Calu3 (cell line): ENCODE results near the gene STYXL2. TPM values are rescaled to one million over a fixed set of nuclear protein-coding genes. Genes with fewer than 3 reads are reported as not detected.

Source experiments
- BruUV-seq: library from RNA; stranded (reverse); fragments of 400-500 nt; replicated peaks from 2 replicates; lab custom pipeline; 2021; lab: Mats Ljungman, UMichigan
- CTCF ChIA-PET: fragments of 300-600 bp; sonication (Branson Sonifier 250); formaldehyde crosslinking; loops from one replicate; lab custom pipeline; 2022; ENCODE audit warnings: antibody characterized with exemption; lab: Charles Lee
- DNase-seq: peaks from one replicate; pipeline ENCODE4 v3.0.0; 2022
- H3K27ac Mint-ChIP-seq: one replicate; pipeline ENCODE4 v1.8.0; 2022; ENCODE audit warnings: mixed read lengths; ENCODE audit not compliant: unreplicated experiment
- H3K27me3 Mint-ChIP-seq: one replicate; pipeline ENCODE4 v1.8.0; 2022; ENCODE audit warnings: mixed read lengths; ENCODE audit not compliant: unreplicated experiment
- H3K36me3 Mint-ChIP-seq: one replicate; pipeline ENCODE4 v1.8.0; 2022; ENCODE audit warnings: mild to moderate bottlenecking, moderate library complexity, mixed read lengths; ENCODE audit not compliant: insufficient read depth, unreplicated experiment
- H3K4me1 Mint-ChIP-seq: one replicate; pipeline ENCODE4 v1.8.0; 2022; ENCODE audit warnings: mild to moderate bottlenecking, low read depth, mixed read lengths; ENCODE audit not compliant: unreplicated experiment
- H3K4me3 Mint-ChIP-seq: one replicate; pipeline ENCODE4 v1.8.0; 2022; ENCODE audit warnings: mild to moderate bottlenecking, low read depth, moderate library complexity, mixed read lengths; ENCODE audit not compliant: unreplicated experiment
- H3K9me3 Mint-ChIP-seq: one replicate; pipeline ENCODE4 v1.8.0; 2022; ENCODE audit warnings: low read depth, mixed read lengths; ENCODE audit not compliant: unreplicated experiment
- CTCF ChIP-seq: fragments of 200-600 bp; IDR thresholded peaks from one replicate; pipeline ENCODE4 v1.8.0; 2022; ENCODE audit warnings: antibody characterized with exemption; ENCODE audit not compliant: unreplicated experiment
- intact Hi-C: fragments of 100-400 bp; cut with micrococcal nuclease; formaldehyde crosslinking; loops from one replicate; pipeline ENCODE4 v1.10.0; 2022; ENCODE audit not compliant: unreplicated experiment
- total RNA-seq: library from RNA; stranded (reverse); gene quantifications from 2 replicates; pipeline ENCODE4 v1.2.3, GENCODE V29; 2022

Gene STYXL2
- total RNA-seq, 1 experiment from 2014 or later: not detected

GRCh38 chr1:167107456-167107855 lies 13.6 kb downstream of the STYXL2 start:
- H3K4me3 Mint-ChIP-seq: no peak overlapping the region
- H3K36me3 Mint-ChIP-seq: no peaks in the 10 kb centered on the region
- CTCF ChIA-PET: no interaction called here
- intact Hi-C loops: no loop called here
- no TSS peak for BruUV-seq
- no peak for TF ChIP-seq CTCF
- DNase-seq: no peak
- no peaks in the 10 kb centered on the region for H3K27me3 Mint-ChIP-seq
- H3K27ac Mint-ChIP-seq: no peak overlapping the region
- peaks cover 31% of the 10 kb centered on the region for H3K4me1 Mint-ChIP-seq
- H3K9me3 Mint-ChIP-seq: peaks cover 2% of the 10 kb centered on the region

GRCh38 chr1:167109125-167109524 lies 15.2 kb downstream of the STYXL2 start:
- no TSS peak for BruUV-seq
- Mint-ChIP-seq H3K27me3 (no peaks in the 10 kb centered on the region), H3K4me1 (peaks cover 31% of the 10 kb centered on the region), H3K27ac (no peak overlapping the region), H3K9me3 (peaks cover 2% of the 10 kb centered on the region), H3K4me3 (no peak overlapping the region), H3K36me3 (no peaks in the 10 kb centered on the region)
- intact Hi-C loops: no loop called here
- CTCF ChIA-PET: interaction anchor here (0.9 to 1.2 kb wide), 3 partner anchors 9 to 111 kb away, joined by 3 to 6 read pairs (median 4); partner anchors contain the start of gene POU2F1
- no peak for DNase-seq
- no peak for TF ChIP-seq CTCF

GRCh38 chr1:167110586-167110985 lies 16.7 kb downstream of the STYXL2 start:
- H3K36me3 Mint-ChIP-seq: no peaks in the 10 kb centered on the region
- BruUV-seq: no TSS peak

GRCh38 chr1:167111868-167112709 lies 18.2 kb downstream of the STYXL2 start:
- no peak overlapping the region for H3K4me3 Mint-ChIP-seq
- CTCF ChIA-PET: interaction anchor here (0.5 to 1.0 kb wide), 2 partner anchors 15 to 151 kb away, joined by 3 to 4 read pairs; no protein-coding TSS in a partner anchor
- no peak for TF ChIP-seq CTCF
- H3K9me3 Mint-ChIP-seq: peaks cover 2% of the 10 kb centered on the region
- peaks cover 14% of the 10 kb centered on the region for H3K4me1 Mint-ChIP-seq
- DNase-seq: no peak
- H3K27me3 Mint-ChIP-seq: peaks cover 12% of the 10 kb centered on the region
- BruUV-seq: no TSS peak
- intact Hi-C loops: no loop called here
- H3K36me3 Mint-ChIP-seq: no peaks in the 10 kb centered on the region
- H3K27ac Mint-ChIP-seq: no peak overlapping the region

More at GRCh38 chr1:167110586-167110985, 16.7 kb downstream of the STYXL2 start:
- CTCF ChIA-PET: interaction anchor here (0.6 kb wide), 1 partner anchor 31 kb away, joined by 3 read pairs; no protein-coding TSS in a partner anchor
- peaks cover 2% of the 10 kb centered on the region for H3K9me3 Mint-ChIP-seq
- H3K4me1 Mint-ChIP-seq: peaks cover 17% of the 10 kb centered on the region
- H3K27me3 Mint-ChIP-seq: peaks cover 9% of the 10 kb centered on the region
- no peak for DNase-seq
- no peak overlapping the region for H3K4me3 Mint-ChIP-seq
- no peak overlapping the region for H3K27ac Mint-ChIP-seq
- intact Hi-C loops: no loop called here
- no peak for TF ChIP-seq CTCF
